Cerebellar nuclear complex (tissue), 1 donor: ENCODE results near the gene MYO3B.
"Not testable (repeated sequence)": the region's sequence is repeated elsewhere in the genome, so short reads cannot be mapped to it uniquely, and the experiment has no call there.

Experiments
- DNase-seq, 2 experiments: peaks; one replicate each; lab custom pipeline; 2025; lab: John Stamatoyannopoulos, UW

The MYO3B gene

GRCh38 chr2:170339750-170340692 is 162.1 kb downstream of the MYO3B start:
- DNase-seq = no peak

- DNase-seq = no peak
Observed at GRCh38 chr2:170340693-170341068, 162.7 kb downstream of the MYO3B start.

- DNase-seq = no peak
Observed at GRCh38 chr2:170341684-170342623, 164.0 kb downstream of the MYO3B start.

- no peak for DNase-seq
Observed at GRCh38 chr2:170344663-170345346, 166.9 kb downstream of the MYO3B start.

DNA sequence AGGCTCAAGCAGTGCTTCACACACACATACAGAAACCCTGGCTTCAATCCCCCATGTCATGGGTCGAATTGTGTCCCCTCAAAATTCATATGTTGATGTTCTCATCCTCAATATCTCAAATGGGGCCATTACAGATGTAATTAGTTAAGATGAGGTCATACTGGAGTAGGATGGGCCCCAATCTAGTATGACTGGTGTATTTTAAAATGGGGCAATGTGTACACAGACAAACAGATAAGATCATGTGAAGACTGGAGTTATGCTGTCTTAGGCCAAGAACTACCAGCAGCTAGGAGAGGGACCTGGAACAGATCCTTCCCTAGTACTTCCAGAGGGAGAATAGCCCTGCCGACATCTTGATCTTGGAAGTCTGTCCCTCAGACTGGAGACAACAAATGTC is 167.7 kb downstream of the MYO3B start:
- DNase-seq = no peak

DNA sequence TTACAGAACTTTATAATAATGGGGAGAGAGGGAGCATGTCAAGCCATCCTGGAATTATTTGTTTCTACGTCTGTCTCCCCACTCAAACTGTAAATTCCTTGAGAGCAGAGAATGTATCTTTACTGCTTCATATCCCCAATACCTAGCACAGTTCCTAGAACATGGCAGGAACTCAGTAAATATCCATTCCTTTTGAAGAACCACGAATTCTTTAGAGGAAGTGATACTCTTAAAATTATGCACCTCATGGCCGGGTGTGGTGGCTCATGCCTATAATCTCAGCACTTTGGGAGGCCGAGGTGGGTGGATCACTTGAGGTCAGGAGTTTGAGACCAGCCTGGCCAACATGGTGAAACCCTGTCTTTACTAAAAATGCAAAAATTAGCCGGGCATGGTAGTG is 171.3 kb downstream of the MYO3B start:
- DNase-seq = not testable (repeated sequence)

GRCh38 chr2:170350929-170351826 is 173.2 kb downstream of the MYO3B start:
- DNase-seq = no peak

GRCh38 chr2:170353723-170354122 is 175.8 kb downstream of the MYO3B start:
- DNase-seq = no peak

DNA sequence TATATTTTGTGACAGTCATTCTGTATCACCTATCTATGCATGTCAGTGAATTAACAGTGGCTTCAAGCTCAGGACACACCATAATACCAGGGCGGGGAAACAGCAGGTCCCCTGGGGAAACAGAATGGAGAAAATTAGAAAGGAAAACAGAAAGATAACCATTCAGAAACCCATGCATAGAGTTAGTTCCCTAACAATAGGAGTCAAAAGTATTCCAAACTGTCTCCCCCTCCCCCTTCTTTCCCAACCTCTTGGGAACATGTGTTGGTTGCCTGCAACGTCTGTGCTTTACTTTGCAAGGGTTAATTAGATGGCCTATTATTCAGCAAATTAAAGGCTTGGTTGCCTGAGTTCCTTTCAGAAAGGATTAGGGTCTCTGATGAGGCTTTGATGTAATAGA is 176.4 kb downstream of the MYO3B start:
- no peak for DNase-seq

DNA sequence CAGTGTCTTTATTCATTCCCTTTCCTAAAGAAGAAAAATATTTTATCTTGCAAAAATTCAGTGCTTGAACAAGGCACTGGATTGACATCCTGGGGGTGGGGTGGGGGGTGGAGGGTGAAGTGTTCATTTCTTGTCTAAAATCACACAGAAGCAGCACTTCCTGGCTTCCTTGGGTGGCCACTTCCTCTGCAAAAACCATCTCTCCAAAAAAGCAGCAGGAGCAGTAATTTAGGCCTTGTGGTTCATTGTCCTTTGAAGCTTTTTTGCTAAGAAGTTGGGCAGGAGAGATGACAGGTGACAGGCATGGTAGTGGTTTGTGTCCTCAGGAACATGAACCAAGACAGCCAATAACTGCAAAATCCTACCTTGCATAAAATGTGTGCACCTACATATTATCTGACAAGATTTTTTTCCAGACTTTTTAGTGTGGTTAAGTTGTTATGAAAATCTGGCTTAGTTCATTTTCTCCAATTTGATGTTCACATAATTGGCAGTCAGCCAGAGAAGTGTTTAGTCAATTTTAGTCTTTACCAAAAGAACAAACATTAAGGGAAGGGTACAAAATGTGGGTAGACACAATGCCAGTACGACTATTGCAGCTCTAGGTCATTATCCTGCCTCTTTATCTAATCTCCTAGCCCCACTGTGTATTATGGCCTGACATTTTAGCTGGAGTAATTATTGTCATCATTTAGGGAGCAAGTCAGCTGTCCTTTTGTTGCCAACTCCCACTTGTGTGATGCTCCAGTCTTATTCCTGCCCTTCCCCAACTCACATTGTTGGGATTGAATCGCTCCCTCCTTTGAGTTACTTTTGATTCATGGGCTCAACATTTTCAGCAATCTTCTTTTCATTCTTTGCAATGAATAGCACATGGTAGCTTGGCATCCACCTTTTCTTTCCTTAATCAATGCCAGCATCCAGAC is 177.2 kb downstream of the MYO3B start:
- DNase-seq = no peak

- DNase-seq = no peak
Observed at GRCh38 chr2:170359466-170359865, 181.5 kb downstream of the MYO3B start.

GRCh38 chr2:170360546-170361089 is 182.7 kb downstream of the MYO3B start:
- DNase-seq = no peak

- no peak for DNase-seq
Observed at GRCh38 chr2:170361090-170361936, 183.4 kb downstream of the MYO3B start.

DNA sequence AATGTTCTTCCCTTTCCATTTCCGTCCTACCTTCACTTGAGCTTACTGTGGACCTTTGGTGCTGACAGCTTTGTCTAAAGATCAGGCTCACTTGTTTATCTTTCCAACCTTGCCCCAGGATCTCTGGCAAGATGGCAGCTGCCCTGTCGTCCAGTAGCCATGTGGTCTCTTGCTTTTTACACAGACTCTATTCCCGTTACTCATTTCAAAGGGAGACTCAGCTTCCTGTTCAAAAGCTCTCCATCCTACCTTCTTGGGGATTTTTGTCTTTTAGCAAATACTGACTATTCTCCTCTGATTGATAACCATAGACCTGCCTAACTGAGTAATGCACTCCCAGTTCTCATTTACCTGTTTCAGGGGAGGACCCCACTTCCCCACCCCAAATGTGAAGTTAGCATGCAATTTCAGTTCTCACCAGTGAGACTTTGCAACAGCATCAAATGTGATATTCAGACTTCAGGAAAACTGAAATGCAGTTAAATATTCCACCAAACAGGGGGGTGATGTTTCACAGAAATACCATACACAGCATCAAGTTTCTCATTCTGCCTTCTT is 184.4 kb downstream of the MYO3B start:
- no peak for DNase-seq

GRCh38 chr2:170362871-170363631 is 185.1 kb downstream of the MYO3B start:
- DNase-seq = no peak

- DNase-seq = no peak
Observed at GRCh38 chr2:170365003-170365402, 187.1 kb downstream of the MYO3B start.

- no peak for DNase-seq
Observed at GRCh38 chr2:170365686-170366085, 187.7 kb downstream of the MYO3B start.

DNA sequence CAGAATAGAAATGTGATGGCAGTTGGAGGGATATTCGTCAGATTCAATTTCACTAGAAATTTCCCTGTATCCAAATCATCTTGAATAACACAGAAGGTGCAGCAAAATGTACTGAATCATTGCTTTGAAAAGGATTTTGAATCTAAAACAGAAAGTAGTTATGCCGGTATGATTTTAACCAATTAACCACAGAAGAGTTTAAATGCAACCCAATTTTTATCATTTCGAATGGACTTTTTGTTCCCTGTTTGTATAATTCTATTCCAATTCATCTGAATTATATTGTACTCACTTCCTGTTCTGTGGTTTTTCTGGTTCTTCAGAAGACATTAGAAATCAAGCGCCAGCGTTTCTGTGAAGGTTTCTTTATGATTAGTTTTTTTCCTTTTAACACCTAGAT is 190.4 kb downstream of the MYO3B start:
- no peak for DNase-seq
